NB4 (cell line): ENCODE results near the gene SMPDL3B.

ENCODE experiments used
- CTCF ChIP-seq: IDR thresholded peaks from one replicate; pipeline ENCODE4 v1.5.1; 2012; ENCODE audit warnings: low read depth, low read length
- MYC ChIP-seq: IDR thresholded peaks from 2 replicates; pipeline ENCODE4 v1.6.1; 2011; ENCODE audit warnings: low read depth, low read length
- POLR2A ChIP-seq: IDR thresholded peaks from 2 replicates; pipeline ENCODE4 v1.6.1; 2011; ENCODE audit warnings: mild to moderate bottlenecking; ENCODE audit not compliant: insufficient read length; ENCODE audit errors: extremely low read depth

GRCh38 chr1:27912429-27912828, 22.4 kb upstream of the SMPDL3B start:
- TF ChIP-seq CTCF (no peak), MYC (no peak), POLR2A (no peak)
